ENCODE measurements around the gene PHF21A.
A peak's percentile ranks its signal among the peaks of the same experiment; 100 is the strongest.
"Not testable (repeated sequence)": the region's sequence is repeated elsewhere in the genome, so short reads cannot be mapped to it uniquely, and the experiment has no call there.

Gene PHF21A

DNA sequence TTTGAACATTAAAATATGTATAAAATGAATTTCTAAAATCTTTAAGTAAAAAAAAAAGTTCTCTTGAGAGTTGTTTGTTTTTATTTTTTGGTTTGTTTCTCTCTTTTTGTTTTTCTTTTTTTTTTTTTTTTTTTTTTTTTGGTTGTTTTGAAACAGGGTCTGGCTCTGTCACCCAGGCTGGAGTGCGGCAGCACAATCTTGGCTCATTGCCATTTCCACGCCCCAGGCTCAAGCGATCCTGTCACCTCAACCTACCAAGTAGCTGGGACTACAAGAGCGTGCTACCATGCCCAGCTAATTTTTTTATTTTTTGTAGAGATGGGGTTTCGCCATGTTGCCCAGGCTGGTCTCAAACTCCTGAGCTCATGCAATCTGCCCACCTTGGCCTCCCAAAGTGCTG, 139.4 kb downstream of the PHF21A start:
- DNase-seq = not testable (repeated sequence)

DNA sequence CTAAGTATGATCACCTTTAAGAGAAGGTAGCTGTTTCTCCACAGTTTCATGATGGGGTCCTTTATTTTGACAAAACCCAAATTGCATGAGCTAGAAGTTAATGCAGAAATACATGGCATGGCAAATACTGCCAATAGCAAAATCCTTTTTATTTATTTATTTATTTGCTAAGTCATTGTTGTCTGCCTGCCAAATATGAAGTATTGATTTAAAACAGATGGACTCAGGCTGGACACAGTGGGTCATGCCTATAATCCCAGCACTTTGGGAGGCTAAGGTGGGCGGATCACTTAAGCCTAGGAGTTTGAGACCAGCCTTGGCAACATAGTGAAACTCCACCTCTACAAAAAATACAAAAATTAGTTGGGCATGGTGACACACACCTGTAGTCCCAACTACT, 146.4 kb downstream of the PHF21A start:
- no peak for DNase-seq

DNA sequence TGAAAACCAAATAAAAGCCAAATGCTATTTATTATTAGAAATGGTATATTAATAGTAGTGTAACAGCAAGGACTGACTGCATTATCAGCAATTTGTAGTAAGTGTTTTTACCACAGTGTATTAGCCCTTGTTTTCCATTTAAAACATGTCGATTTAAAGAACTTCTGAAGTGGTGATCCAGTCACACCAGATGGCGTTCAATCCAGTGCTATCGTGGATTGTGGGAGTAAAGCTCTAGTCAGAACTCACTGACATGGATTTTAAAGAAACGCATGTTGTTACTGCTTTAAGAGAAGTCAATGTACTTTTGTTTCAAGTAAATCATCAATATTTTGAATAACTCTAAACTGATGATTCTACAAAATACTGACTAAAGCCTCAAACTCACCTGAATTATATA, 147.7 kb downstream of the PHF21A start:
- no peak for DNase-seq

DNA sequence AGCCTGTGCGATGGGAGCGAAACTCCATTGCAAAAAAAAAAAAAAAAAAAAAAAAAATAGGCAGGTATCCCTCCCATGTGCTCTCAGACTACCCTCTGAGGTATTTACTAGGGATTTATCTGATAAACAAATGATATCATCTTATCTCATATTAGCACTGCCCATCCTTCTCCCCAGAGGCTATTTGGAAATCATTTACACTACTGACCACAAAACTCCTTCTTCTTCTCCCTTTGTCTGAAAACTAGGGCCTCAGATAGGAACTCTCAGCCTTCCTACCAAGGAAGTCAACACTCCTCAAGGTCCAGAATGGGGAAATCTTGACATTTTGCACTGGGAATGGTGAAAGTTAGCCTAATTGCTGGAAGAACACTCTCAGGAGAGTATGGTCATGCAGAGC, 152.4 kb downstream of the PHF21A start:
- no peak for DNase-seq

DNA sequence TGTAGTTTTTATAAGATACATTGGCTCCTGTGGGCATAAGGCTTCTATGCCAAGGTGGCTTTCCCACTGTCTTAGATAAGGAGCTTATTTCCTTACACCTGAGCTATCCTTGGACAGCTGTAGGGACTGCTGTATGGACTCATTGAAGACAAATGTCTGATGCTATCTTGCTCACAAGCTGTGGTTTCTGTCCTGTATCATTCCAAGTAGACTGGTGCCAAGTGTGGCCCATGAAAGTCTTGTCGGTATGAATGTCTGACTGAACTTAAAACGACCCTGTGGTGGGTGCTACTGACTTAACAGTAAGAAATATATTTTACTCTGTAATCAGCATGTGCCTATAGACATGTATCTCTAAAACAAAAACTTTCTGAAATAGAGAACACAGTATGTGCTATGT, 153.7 kb downstream of the PHF21A start:
- no peak for DNase-seq

DNA sequence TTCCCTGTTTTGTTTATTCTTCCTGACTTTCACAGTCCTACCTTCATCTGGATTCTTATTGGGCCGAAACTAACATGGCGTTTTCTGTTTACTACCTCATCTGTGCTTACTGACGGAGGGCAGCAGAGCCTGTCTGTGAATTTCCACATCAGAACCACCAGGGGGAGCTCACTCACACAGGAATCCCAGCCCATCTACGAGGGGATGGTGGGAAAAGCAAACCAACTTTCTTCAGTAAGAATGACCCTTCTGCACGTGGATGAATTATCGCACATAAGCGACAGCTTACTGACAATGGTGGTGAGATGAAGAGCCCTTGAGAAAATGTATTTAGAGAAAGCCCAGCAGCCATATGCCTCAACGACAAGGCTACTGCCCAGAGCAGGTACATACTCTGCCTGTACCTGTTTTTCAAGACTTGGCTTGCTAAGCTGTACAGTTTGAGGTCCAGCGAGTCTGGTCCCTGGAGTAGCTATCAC, 156.3 kb downstream of the PHF21A start:
- DNase-seq = peak; percentile 63

DNA sequence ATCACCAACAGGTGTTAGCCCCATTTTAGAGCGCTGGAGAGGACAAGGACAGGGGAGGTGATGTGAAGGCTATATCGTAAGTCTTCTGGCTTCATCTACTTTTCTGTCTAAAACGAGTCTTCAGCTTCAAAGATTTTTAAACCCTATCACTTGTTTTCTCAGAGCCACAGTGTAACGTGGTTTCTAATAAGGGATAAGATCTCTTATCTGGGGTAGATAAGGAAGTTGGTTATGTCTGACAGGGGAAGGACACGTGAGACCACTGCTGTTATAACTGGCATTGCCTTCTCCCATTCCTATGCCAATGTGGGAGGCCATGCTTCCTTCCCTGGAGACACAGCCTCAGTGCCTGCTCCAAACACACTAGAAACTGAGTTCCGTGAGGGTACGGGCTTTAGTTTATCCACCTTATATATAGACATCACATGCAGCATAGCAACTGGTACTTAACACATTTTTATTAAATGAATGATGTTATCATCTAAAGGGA, 159.5 kb downstream of the PHF21A start:
- DNase-seq = no peak

DNA sequence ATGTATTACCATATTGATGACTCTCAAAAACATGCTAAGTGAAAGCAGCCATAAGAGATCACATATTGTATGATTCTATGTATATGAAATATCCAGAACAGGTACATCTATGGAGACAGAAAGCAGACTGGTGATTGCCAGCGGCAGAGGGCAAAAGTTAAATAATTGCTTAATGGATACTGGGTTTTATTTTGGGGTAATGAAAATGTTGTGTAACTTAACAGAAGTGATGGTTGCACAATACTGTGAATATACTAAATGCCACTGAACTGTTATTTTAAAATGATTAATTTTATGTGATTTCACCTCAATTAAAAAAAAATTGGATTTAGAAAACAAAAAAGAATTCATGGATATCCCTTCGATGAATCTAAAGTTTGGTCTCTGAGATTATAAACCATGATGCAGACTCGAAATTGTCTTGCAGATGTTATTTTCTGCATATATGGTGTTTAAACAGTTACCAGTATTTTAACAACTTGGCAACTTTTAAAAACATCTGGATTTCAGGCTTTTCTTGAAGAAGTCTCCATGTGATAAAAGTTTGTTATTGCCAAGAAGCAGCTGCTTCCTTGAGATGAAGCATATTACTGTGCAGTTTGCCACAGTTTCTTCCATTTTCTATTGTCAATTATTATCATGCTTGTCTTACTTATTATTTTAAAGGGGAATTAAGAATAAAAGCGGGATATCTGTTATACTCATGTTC, 160.7 kb downstream of the PHF21A start:
- DNase-seq = no peak

DNA sequence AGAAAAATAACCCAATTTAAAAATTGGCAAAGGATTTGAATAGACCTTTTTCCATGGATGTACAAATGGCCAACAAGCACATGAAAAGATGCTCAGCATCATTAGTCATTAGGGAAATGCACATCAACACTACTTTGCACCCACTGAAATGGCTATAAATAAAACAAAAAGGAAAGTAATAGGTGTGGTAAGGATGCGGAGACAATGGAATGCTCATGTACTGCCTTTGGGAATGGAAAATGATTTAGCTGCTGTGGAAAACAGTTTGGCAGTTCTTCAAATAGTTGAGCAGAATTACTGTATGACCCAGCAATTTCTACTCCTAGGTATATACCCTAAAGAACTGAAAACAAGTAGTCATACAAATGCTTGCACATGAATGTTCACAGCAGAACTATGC, 161.4 kb downstream of the PHF21A start:
- no peak for DNase-seq

DNA sequence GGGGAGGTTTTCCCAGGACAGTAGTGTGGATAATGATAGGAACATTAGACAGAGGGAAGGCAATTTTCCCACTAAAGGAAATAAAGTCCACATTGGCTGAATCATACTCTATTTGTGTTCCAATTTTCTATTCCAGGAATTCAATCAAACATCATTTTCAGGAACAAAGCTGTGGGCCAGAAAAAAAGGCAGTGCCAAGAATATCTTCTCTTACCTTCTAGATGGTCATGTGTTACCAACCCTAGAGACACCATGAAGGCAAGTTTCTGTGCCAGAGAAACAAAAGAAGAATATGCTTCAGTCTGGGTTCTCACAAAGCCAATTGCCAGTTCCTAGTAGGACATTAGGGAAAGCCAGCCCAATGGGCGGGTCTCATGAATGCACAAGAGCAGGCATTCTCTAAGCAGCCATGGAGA, 171.3 kb downstream of the PHF21A start:
- no peak for DNase-seq

DNA sequence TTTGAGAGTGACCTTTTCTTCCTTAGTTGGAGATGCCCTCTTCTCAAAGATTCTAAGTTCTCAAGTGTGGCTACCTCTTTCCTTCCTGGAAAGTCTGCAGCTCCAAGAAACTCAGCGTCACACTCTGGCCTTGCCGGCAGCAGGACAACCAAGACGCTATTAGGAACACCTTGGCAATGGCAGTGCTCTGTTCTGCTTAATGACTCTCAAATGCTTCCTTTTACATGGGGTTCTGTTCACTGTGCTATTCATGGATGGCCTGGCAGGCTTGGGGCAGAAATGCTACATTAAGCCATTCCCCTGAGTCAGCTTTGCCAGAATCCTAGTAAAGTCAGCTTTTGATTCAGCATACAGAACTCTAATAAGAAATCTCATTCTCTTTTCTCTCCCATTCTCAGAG, 172.9 kb downstream of the PHF21A start:
- DNase-seq = no peak

DNA sequence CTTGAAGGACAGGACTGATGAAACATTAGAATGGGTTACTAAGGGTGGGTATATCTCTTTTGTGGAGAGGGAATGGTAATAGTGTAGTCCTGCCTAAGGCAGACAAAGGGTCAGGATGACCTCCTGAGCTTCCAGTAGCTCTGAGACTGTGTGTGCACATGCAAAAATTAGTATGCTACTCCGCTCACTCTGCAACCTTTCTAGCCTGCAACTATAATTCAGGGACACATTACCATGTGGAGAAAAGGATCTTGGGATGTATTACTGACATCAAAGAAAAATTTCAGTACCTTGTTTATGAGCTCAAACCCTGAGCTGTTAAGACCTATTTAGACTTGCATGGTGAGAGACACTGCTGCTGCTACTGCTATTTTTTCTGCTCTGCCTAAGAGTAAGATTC, 173.4 kb downstream of the PHF21A start:
- no peak for DNase-seq

DNA sequence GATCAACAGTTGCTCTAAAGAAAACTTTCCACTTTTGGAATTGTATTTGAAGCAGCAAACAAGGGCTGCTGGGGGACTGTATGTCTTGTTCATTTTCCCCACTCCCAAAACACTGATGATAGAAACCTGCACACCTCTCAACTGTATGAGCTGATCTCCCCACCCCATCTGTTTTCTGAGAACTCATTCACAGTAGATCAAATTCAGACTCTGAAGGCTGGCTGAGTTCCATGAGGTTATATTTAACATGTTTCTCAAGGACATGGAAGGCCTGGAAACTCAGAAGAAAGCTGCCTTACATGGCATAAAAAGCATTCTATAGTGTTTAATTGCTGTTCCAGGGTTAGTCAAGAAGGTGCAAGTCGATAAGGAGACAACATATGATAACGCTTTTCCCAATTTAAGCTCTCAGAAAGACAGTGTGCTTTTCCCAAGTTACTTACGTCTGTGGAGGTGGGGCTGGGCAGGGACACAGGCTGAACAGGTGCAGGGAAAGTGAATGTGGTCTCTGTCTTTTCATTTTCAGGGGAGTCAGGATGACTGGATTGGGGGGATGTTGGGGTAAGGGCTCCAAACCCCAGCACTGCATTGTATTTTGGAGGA, 175.8 kb downstream of the PHF21A start:
- DNase-seq = no peak

DNA sequence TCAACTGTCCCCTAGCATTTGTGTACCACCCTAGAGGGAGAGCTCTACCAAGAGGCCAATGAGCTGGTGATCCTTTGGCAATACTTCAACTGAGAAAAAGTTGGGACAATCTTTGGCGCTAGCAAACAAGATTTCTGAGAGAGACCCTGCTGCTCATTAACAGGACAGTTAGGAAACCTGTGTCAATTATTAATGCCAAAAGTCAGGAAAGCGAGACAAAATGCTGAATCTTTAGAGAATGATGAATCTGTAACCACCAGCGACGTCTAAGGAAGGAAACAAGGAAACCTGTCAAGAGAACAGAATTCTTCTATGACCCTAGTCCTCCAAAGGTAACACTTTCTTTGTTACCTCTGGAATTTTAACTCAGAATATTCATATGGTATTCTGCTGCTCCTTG, 178.9 kb downstream of the PHF21A start:
- no peak for DNase-seq

DNA sequence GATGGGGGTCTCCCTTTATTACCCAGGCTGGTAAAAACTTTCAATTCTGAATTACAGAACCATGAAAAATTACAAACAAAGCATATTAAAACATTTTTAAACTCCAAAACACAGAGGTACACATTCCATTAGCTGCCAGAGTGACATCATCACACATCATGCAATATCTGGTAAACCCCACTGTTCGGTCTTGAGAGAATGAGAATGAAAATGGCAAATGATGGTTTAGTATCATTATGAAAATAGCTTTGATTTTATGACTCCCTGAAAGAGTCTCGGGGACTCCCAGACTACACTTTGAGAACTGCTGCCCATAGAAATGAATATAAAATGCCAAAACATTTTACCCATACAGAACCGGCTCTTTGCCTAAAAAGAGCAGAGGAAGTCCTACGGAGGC, 180.0 kb downstream of the PHF21A start:
- DNase-seq = no peak

DNA sequence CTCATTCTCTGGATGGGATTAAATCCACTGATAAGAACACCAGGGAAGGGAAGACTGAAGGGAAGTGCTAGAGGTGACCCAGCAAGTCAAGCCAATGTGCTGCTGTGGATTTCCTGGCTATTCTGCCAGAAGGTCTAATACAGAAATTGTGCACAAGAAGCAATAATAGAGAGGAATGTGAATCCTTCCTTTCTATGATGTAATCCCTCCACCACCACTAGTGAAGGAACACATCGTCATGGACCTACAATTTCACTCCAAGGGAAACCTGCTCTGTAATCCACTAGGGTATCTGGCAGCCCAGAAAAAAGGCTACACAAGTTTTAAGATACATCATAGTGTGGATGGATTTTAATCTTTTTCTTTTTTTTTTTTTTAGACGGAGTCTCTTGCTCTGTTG, 181.4 kb downstream of the PHF21A start:
- DNase-seq = no peak

DNA sequence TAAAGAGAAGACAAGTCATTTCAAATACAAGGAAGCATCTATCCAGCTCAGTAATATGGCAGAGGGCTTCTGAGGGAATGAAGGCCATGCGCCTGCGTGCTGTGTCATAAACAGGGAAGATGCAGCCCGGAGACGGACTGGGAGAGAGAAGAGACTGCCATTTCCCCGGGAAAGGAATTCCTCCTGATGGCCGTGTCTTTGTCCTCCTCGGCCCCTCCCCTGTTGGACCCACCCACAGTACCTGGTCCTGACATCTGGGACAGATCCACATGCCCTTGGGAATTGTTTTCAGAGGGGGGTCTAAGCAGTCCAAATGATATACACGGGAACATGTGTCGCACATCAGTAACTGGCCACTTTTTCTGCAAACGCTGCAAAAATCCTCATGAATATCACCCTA, 183.3 kb downstream of the PHF21A start:
- no peak for DNase-seq

DNA sequence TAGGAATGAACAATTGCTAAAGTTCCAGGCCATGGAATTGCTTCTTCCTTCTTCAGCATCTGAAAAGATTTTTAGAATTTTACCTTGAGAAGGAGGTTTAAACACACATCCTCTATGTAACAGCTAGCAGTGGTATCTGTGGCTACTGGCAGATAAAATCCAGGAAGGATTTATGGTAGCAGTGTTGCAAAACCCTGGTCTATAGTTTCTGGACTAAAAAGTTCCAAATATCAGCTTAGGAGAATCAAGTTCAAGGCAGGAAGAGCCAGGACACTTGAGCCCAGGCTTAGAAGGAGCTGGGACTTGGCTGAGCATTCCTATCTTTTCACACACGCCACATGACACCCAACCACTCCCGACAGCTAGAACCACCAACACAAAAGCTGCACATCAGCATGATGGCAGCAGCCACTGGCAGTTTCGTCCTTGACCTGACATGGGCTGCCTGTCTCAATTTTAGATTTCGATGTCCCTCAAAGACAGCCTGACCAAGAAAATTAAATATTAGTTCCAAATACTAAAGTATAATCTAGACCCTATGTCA, 184.7 kb downstream of the PHF21A start:
- DNase-seq = no peak

DNA sequence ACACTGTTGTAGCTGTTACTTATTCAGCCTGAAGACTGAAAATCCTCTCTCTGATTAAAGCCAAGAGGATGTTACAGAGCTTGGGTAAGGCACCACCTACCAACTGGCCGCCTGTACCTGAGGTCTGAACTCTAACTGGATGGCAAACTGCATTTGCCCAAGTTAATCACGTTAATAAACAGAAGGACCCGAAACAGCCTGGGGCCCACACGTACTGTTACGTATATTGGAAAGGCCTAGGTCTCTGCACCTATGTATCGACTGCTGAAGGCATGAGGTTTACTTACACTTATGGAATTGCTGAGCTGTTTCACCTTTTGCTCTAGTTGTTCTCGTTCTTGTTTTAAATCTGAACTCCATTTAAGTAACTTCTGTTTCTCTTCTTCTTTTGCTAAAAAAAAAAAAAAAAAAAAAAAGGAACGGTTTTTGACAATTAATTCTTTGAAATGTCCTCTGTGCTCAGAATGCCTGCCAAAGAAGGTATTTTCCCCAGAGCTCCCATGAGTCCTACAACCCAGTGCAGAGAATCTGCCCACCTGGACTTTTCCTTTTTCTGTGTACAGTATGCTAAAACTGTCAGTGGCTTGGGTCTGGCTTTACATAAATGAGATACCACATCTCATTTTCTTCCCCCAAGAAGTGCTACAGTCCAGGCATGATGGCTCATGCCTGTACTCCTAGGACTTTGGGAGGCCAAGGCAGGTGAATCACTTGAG, 185.7 kb downstream of the PHF21A start:
- DNase-seq = no peak

DNA sequence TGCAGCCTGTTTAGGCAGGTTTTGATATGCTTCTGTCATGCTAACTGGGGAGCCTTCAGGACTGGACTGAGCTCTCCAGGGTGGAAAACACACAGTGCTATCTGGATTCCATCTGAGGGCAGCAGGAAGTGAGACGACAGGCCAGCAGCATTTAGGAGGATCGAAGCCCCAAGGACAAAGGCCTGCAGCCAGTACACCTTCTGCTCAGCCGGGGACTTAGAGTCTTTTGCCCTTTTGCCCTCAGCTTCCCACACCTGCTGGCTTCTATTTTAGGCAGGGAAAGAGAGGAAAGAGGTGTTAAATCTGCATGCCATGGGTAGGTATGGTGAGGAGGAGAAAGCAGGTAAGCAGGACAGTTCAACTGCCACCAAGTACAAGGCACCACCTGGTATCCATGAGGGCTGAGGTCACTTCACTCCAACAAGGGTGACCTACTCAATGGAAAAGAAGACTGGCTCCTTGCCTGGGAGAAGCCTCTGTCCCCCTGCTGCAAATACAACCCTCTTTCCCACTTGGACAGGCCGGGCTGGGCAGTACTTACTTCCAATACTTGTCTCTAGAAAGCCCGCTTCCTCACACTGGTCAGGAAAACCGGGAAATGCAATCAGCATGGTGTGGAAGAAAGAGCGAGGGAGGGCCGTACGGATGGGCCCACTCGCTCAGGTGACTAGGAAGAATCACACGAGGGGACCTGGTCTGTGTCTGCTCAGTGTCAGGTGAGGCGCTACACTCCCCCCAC, 186.5 kb downstream of the PHF21A start:
- no peak for DNase-seq

DNA sequence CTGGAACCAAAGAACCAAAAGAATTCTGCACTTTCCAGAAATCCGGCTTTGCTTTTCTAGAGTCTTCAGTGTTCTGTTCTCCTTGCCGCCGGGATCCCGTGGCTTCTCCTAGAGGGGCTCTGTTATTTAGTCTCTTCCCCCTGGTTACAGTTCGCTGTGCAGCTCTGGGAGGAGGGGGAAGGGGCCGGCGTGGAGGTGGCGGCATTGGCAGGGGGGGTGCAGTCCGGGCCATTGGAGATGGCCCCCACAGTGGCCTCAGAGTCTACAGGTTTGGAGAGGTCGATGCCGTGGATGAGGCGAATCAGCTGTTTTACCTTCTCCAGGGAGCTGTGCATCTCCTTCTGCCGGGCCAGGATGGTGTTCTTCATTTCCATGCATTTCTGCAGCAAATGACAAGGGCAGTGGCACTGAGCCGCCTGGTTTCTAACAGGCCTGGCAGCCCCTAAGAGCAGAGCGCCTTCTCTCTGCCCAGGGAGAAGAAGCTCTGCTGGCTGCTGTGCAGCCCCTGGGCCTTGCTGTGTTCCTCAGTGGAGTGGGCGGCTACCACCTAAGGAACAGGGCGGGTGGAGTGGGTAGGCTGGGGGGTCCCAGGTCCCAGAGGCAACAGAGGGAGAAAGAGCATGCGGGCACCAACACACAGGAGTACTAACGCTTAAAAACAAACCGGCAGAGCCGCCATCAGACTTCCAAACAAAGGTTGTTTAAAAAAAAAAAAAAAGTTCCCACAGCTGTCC, 187.2 kb downstream of the PHF21A start:
- DNase-seq = no peak

DNA sequence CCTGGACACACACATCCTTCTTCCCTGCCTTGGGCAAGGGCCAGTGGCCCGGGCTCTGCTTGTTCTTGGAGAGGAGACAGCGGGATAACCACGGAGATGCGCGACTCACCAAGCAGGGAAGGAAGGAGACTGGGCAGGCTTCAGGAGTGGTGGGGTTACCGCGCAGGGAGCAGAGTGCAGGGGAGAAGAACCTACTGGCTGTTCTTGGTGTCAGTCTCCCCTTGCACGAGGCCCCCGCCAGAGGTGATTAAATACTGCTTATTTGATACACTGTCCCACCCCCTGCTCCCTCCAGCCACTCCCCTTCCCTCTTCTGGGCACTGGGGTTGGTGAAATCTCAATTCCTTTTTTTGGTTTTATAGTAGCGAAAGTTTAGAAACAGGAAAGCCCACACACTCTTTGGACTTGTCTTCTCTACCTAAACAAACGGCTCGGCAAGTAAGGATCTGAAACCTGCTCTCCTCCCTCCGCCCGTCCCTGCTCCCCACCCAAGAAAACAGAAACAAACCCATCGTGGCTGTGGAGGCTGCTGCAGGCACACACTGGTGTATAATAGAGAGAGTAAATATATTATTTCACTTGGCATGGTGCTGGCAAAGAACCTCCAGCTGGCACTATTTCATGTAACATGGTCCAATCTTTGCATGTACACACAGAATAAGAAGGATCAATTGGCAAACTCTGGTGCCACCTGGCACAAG, 188.0 kb downstream of the PHF21A start:
- DNase-seq = no peak
